Measurements from ENCODE around the gene MINPP1.

DNA sequence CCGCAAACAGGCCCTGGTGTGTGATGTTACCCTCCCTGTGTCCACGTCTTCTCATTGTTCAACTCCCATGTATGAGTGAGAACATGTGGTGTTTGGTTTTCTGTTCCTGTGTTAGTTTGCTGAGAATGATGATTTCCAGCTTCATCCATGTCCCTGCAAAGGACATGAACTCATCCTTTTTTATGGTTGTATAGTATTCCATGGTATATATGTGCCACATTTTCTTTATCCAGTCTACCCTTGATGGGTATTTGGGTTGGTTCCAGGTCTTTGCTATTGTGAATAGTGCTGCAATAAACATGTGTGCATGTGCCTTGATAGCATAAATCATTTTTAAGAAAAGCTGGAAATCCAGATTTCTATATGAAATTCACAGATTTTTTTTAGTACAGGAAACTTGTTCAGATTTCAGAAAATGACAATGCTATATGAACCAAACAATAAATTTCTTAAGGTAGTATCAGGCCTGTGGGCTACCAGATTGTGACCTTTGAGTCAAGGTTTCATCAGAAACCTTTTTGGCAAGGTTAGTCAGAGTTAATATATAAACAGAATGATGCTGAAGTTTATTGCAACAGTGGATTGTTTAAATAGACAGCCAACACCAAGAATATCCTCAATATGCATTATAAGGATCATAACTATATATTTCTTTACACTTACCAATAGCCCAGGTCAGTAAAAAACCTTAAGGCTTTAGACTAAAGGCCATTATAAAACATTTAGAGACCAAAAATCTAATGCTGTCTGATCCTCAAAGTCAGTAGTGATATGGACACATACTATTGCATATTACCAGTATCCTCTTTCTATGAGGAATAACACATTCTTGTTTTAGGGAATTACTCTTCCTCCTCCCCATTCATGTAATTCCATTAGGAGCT is 86.3 kb downstream of the MINPP1 start:
- TF ChIP-seq, protein P1, sequence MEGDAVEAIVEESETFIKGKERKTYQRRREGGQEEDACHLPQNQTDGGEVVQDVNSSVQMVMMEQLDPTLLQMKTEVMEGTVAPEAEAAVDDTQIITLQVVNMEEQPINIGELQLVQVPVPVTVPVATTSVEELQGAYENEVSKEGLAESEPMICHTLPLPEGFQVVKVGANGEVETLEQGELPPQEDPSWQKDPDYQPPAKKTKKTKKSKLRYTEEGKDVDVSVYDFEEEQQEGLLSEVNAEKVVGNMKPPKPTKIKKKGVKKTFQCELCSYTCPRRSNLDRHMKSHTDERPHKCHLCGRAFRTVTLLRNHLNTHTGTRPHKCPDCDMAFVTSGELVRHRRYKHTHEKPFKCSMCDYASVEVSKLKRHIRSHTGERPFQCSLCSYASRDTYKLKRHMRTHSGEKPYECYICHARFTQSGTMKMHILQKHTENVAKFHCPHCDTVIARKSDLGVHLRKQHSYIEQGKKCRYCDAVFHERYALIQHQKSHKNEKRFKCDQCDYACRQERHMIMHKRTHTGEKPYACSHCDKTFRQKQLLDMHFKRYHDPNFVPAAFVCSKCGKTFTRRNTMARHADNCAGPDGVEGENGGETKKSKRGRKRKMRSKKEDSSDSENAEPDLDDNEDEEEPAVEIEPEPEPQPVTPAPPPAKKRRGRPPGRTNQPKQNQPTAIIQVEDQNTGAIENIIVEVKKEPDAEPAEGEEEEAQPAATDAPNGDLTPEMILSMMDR (IDR thresholded peaks at IDR 0.05; ENCODE audit: poor library complexity, severe bottlenecking): no peak
- no peak for TF ChIP-seq TAF1 (IDR thresholded peaks at IDR 0.05; ENCODE audit: low read depth)
- TF ChIP-seq SMC3 (conservative IDR thresholded peaks at IDR 0.05; ENCODE audit: poor library complexity): no peak
- TF ChIP-seq MXI1 (conservative IDR thresholded peaks at IDR 0.05; ENCODE audit: poor library complexity, severe bottlenecking): no peak
- TF ChIP-seq RAD21 (conservative IDR thresholded peaks at IDR 0.05): no peak
- no peak for TF ChIP-seq EZH2 (IDR thresholded peaks at IDR 0.05; ENCODE audit: borderline replicate concordance, insufficient read depth, low read length, poor library complexity, severe bottlenecking)
- TF ChIP-seq EP300 (conservative IDR thresholded peaks at IDR 0.05; ENCODE audit: poor library complexity, severe bottlenecking): no peak

Data from neural cell (in vitro differentiated cells).